WTC11 (cell line): ENCODE measurements around the gene STRA6. TPM values are rescaled to one million over a fixed set of nuclear protein-coding genes. Genes with fewer than 3 reads are reported as not detected.
A peak's percentile ranks its signal among the peaks of the same experiment; 100 is the strongest.

ENCODE experiments used
- ATAC-seq: fragments of 200-7000 bp; cut with Tn5 transposase; 2 replicates; pipeline ENCODE4 v1.10.0; 2021; ENCODE audit warnings: mild to moderate bottlenecking, moderate library complexity
- CTCF ChIA-PET: fragments of 300-600 bp; sonication (Branson Sonifier 250); formaldehyde crosslinking; loops from one replicate; lab custom pipeline; 2021; ENCODE audit warnings: antibody characterized with exemption; lab: Charles Lee
- POLR2A ChIA-PET: fragments of 350-600 bp; sonication (Branson Sonifier 250); formaldehyde crosslinking; loops from one replicate; lab custom pipeline; 2021; ENCODE audit warnings: antibody characterized with exemption; lab: Charles Lee
- DNase-seq: peaks from one replicate; pipeline ENCODE4 v3.0.0; 2021; ENCODE audit warnings: low spot score
- H3K27ac Mint-ChIP-seq: 2 replicates; pipeline ENCODE4 v1.8.0; 2021; ENCODE audit warnings: mixed read lengths
- H3K27me3 Mint-ChIP-seq: 2 replicates; pipeline ENCODE4 v1.8.0; 2021; ENCODE audit warnings: low read depth, mild to moderate bottlenecking, moderate library complexity, mixed read lengths
- H3K36me3 Mint-ChIP-seq: 2 replicates; pipeline ENCODE4 v1.8.0; 2021; ENCODE audit warnings: mixed read lengths
- H3K4me1 Mint-ChIP-seq: 2 replicates; pipeline ENCODE4 v1.8.0; 2022; ENCODE audit warnings: mixed read lengths
- H3K4me3 Mint-ChIP-seq: 2 replicates; pipeline ENCODE4 v1.8.0; 2021; ENCODE audit warnings: mild to moderate bottlenecking, moderate library complexity, mixed read lengths
- H3K9me3 Mint-ChIP-seq: 2 replicates; pipeline ENCODE4 v1.8.0; 2021; ENCODE audit warnings: mixed read lengths
- AFF4 ChIP-seq: sonication (generic); formaldehyde crosslinking; IDR thresholded peaks from 2 replicates; pipeline ENCODE4 v1.8.1; 2023; ENCODE audit warnings: mild to moderate bottlenecking, missing genetic modification reagents, borderline replicate concordance
- E2F1 ChIP-seq: sonication (generic); formaldehyde crosslinking; IDR thresholded peaks from 2 replicates; pipeline ENCODE4 v1.8.0; 2022; ENCODE audit warnings: mild to moderate bottlenecking, missing genetic modification reagents
- NR3C1 ChIP-seq: sonication (generic); formaldehyde crosslinking; conservative IDR thresholded peaks from 2 replicates; pipeline ENCODE4 v1.8.1; 2023; ENCODE audit warnings: low read depth, mild to moderate bottlenecking, missing genetic modification reagents
- PRDM15 ChIP-seq: sonication (generic); formaldehyde crosslinking; IDR thresholded peaks from 2 replicates; pipeline ENCODE4 v1.8.0; 2022; ENCODE audit warnings: missing genetic modification reagents
- TCF7 ChIP-seq: sonication (generic); formaldehyde crosslinking; IDR thresholded peaks from 2 replicates; pipeline ENCODE4 v1.8.0; 2022; ENCODE audit warnings: mild to moderate bottlenecking, low read depth, missing genetic modification reagents, moderate library complexity
- TP53 ChIP-seq: sonication (generic); formaldehyde crosslinking; IDR thresholded peaks from 2 replicates; pipeline ENCODE4 v1.8.1; 2023; ENCODE audit warnings: mild to moderate bottlenecking, missing genetic modification reagents
- ZBTB21 ChIP-seq: sonication (generic); formaldehyde crosslinking; IDR thresholded peaks from 2 replicates; pipeline ENCODE4 v1.8.1; 2023; ENCODE audit warnings: mild to moderate bottlenecking, missing genetic modification reagents, borderline replicate concordance
- ZNF423 ChIP-seq: fragments of 250-450 bp; sonication (Bioruptor Pico); IDR thresholded peaks from 2 replicates; pipeline ENCODE4 v2.1.2; 2022; ENCODE audit warnings: mild to moderate bottlenecking, moderate library complexity
- total RNA-seq: library from RNA; stranded (reverse); gene quantifications from 3 replicates; pipeline ENCODE4 v1.2.3, GENCODE V29; 2021
- TF ChIP-seq, protein P1 (sequence below): sonication (generic); formaldehyde crosslinking; IDR thresholded peaks from 2 replicates; pipeline ENCODE4 v1.8.0; 2023; ENCODE audit warnings: mild to moderate bottlenecking, missing genetic modification reagents
- TF ChIP-seq, protein P2 (sequence below): sonication (generic); formaldehyde crosslinking; IDR thresholded peaks from 2 replicates; pipeline ENCODE4 v1.8.1; 2023; ENCODE audit warnings: mild to moderate bottlenecking, missing genetic modification reagents, moderate library complexity
- TF ChIP-seq, protein P3 (sequence below): sonication (generic); formaldehyde crosslinking; IDR thresholded peaks from 2 replicates; pipeline ENCODE4 v1.8.0; 2022; ENCODE audit warnings: mild to moderate bottlenecking, missing genetic modification reagents
- TF ChIP-seq, protein P4 (sequence below): sonication (generic); formaldehyde crosslinking; IDR thresholded peaks from 2 replicates; pipeline ENCODE4 v1.8.0; 2022; ENCODE audit warnings: mild to moderate bottlenecking, missing genetic modification reagents

STRA6 gene
- total RNA-seq, 1 experiment from 2014 or later = 23.2 TPM

DNA sequence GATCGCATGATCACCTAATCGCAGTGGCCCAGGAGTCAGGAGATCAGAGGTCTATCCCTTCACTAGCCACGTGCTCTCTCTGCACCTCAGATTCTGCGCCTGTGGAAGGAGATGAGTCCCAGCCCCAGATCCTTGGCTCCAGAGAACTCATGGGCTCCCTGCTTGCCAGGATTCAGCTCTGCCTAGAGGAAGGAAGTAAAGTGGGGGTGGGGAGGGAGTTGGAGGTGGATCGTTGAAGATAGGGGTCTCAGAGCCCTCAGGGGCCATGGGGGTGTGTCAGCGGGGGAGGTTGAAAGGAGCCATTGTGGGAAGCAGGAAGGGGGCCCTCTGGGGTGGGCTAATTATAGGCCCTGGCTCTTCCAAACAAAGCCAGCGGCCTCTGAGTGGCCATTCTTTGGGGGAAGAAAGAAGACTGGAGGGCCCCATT, 11.3 kb upstream of the STRA6 start:
- ChIA-PET CTCF (interaction anchor here (0.6 to 1.0 kb wide), 3 partner anchors 90 to 185 kb away, joined by 3 to 4 read pairs (median 3); no protein-coding TSS in a partner anchor), POLR2A (interaction anchor here (1.0 kb wide), 2 partner anchors 11 to 106 kb away, joined by 3 to 4 read pairs; partner anchors contain the start of gene STRA6)
- Mint-ChIP-seq H3K4me1 (peaks cover 72% of the 10 kb centered on the region), H3K27ac (peak overlapping the region; percentile 37; the same call in 1 of the 2 replicates), H3K36me3 (peaks cover 8% of the 10 kb centered on the region; the same call in 1 of the 2 replicates), H3K4me3 (peak overlapping the region; percentile 7), H3K27me3 (peaks cover 36% of the 10 kb centered on the region), H3K9me3 (no peaks in the 10 kb centered on the region)
- ATAC-seq (peak; percentile 51), DNase-seq (peak; percentile 35)
- TF ChIP-seq ZBTB21 (CRISPR knock-in tag) (no peak), NR3C1 (peak; percentile 58; the same call in 1 of the 2 replicates), E2F1 (CRISPR knock-in tag) (no peak), TP53 (CRISPR knock-in tag) (no peak), AFF4 (CRISPR knock-in tag) (no peak), PRDM15 (CRISPR knock-in tag) (peak; percentile 71), TCF7 (CRISPR knock-in tag) (no peak), ZNF423 (CRISPR knock-in tag) (peak; percentile 76)
- TF ChIP-seq, protein P1, sequence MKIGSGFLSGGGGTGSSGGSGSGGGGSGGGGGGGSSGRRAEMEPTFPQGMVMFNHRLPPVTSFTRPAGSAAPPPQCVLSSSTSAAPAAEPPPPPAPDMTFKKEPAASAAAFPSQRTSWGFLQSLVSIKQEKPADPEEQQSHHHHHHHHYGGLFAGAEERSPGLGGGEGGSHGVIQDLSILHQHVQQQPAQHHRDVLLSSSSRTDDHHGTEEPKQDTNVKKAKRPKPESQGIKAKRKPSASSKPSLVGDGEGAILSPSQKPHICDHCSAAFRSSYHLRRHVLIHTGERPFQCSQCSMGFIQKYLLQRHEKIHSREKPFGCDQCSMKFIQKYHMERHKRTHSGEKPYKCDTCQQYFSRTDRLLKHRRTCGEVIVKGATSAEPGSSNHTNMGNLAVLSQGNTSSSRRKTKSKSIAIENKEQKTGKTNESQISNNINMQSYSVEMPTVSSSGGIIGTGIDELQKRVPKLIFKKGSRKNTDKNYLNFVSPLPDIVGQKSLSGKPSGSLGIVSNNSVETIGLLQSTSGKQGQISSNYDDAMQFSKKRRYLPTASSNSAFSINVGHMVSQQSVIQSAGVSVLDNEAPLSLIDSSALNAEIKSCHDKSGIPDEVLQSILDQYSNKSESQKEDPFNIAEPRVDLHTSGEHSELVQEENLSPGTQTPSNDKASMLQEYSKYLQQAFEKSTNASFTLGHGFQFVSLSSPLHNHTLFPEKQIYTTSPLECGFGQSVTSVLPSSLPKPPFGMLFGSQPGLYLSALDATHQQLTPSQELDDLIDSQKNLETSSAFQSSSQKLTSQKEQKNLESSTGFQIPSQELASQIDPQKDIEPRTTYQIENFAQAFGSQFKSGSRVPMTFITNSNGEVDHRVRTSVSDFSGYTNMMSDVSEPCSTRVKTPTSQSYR (CRISPR knock-in tag) = peak; percentile 45; the same call in 1 of the 2 replicates
- TF ChIP-seq, protein P2, sequence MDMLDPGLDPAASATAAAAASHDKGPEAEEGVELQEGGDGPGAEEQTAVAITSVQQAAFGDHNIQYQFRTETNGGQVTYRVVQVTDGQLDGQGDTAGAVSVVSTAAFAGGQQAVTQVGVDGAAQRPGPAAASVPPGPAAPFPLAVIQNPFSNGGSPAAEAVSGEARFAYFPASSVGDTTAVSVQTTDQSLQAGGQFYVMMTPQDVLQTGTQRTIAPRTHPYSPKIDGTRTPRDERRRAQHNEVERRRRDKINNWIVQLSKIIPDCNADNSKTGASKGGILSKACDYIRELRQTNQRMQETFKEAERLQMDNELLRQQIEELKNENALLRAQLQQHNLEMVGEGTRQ (CRISPR knock-in tag) = peak; percentile 51; the same call in 1 of the 2 replicates
- TF ChIP-seq, protein P3, sequence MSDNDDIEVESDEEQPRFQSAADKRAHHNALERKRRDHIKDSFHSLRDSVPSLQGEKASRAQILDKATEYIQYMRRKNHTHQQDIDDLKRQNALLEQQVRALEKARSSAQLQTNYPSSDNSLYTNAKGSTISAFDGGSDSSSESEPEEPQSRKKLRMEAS = peak; percentile 56; the same call in 1 of the 2 replicates
- TF ChIP-seq, protein P4, sequence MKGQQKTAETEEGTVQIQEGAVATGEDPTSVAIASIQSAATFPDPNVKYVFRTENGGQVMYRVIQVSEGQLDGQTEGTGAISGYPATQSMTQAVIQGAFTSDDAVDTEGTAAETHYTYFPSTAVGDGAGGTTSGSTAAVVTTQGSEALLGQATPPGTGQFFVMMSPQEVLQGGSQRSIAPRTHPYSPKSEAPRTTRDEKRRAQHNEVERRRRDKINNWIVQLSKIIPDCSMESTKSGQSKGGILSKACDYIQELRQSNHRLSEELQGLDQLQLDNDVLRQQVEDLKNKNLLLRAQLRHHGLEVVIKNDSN (CRISPR knock-in tag) = 0 out of 2 replicates have a peak, but pooled peaks have one; percentile 12
